Neural progenitor cell (in vitro differentiated cells): Measurements from ENCODE around the gene MPPED1. TPM values are rescaled to one million over a fixed set of nuclear protein-coding genes. Genes with fewer than 3 reads are reported as not detected.
A peak's percentile ranks its signal among the peaks of the same experiment; 100 is the strongest.

Experiments used
- DNase-seq: peaks from one replicate; pipeline ENCODE4 v3.0.0-alpha.2; 2016; ENCODE audit warnings: low spot score
- H2AFZ ChIP-seq: fragments of 200-600 bp; sonication (generic); replicated peaks from 2 replicates; pipeline ENCODE4 v1.6.1; 2016; ENCODE audit warnings: antibody characterized with exemption
- H3F3A ChIP-seq: fragments of 200-600 bp; sonication (generic); 2 replicates; pipeline ENCODE4 v1.6.1; 2016; ENCODE audit warnings: antibody characterized with exemption, low read depth
- H3K27ac ChIP-seq: fragments of 200-600 bp; sonication (generic); 2 replicates; pipeline ENCODE4 v1.5.1; 2016; ENCODE audit warnings: mild to moderate bottlenecking
- H3K27me3 ChIP-seq: fragments of 200-600 bp; sonication (generic); 2 replicates; pipeline ENCODE4 v1.6.1; 2016; ENCODE audit warnings: mild to moderate bottlenecking, moderate library complexity
- H3K36me3 ChIP-seq: fragments of 200-600 bp; sonication (generic); 2 replicates; pipeline ENCODE4 v1.5.1; 2016
- H3K4me1 ChIP-seq: fragments of 200-600 bp; sonication (generic); 2 replicates; pipeline ENCODE4 v1.6.1; 2016; ENCODE audit warnings: mixed run types
- H3K4me2 ChIP-seq: fragments of 200-600 bp; sonication (generic); 2 replicates; pipeline ENCODE4 v1.6.1; 2016
- H3K4me3 ChIP-seq: fragments of 200-600 bp; sonication (generic); 2 replicates; pipeline ENCODE4 v1.5.1; 2016
- H3K79me2 ChIP-seq: fragments of 200-600 bp; sonication (generic); 2 replicates; pipeline ENCODE4 v1.6.1; 2016; ENCODE audit warnings: low read depth
- H3K9ac ChIP-seq: fragments of 200-600 bp; sonication (generic); 2 replicates; pipeline ENCODE4 v1.6.1; 2016
- H3K9me3 ChIP-seq: fragments of 200-600 bp; sonication (generic); 2 replicates; pipeline ENCODE4 v1.5.1; 2016; ENCODE audit warnings: low read depth
- H4K20me1 ChIP-seq: fragments of 200-600 bp; sonication (generic); 2 replicates; pipeline ENCODE4 v1.6.1; 2016; ENCODE audit warnings: low read depth
- H3K27ac Mint-ChIP-seq: 3 replicates; pipeline ENCODE4 v1.8.0; 2021; ENCODE audit warnings: mixed read lengths
- H3K27me3 Mint-ChIP-seq: 2 replicates; pipeline ENCODE4 v1.8.0; 2022; ENCODE audit warnings: low read depth, mild to moderate bottlenecking, inconsistent platforms, moderate library complexity, mixed read lengths; ENCODE audit not compliant: insufficient read depth
- H3K36me3 Mint-ChIP-seq: 3 replicates; pipeline ENCODE4 v1.8.0; 2021; ENCODE audit warnings: mixed read lengths
- H3K4me1 Mint-ChIP-seq: 3 replicates; pipeline ENCODE4 v1.8.0; 2021; ENCODE audit warnings: mixed read lengths
- H3K4me3 Mint-ChIP-seq: 3 replicates; pipeline ENCODE4 v1.8.0; 2021; ENCODE audit warnings: mild to moderate bottlenecking, moderate library complexity, mixed read lengths
- H3K9me3 Mint-ChIP-seq: 3 replicates; pipeline ENCODE4 v1.8.0; 2020; ENCODE audit warnings: mixed read lengths
- CTCF ChIP-seq: fragments of 200-600 bp; sonication (generic); IDR thresholded peaks from 2 replicates; pipeline ENCODE4 v1.5.1; 2017; ENCODE audit warnings: antibody characterized with exemption, mild to moderate bottlenecking
- EZH2 ChIP-seq: fragments of 200-600 bp; sonication (generic); IDR thresholded peaks from 2 replicates; pipeline ENCODE4 v1.6.1; 2017; ENCODE audit warnings: antibody characterized with exemption, mild to moderate bottlenecking, moderate library complexity
- EZH2phosphoT487 ChIP-seq: fragments of 200-600 bp; sonication (generic); IDR thresholded peaks from 2 replicates; pipeline ENCODE4 v1.6.1; 2017; ENCODE audit warnings: antibody characterized with exemption
- total RNA-seq: library from RNA; depleted of rRNA; stranded (reverse); fragments of >200 nt; gene quantifications from 2 replicates; pipeline ENCODE4 v1.2.3, GENCODE V29; 2015; ENCODE audit warnings: low replicate concordance

MPPED1 gene
- total RNA-seq, 1 donor from 2014 or later, result 2.0 TPM

GRCh38 chr22:43395086-43395695 is 16.6 kb upstream of the MPPED1 start:
- Mint-ChIP-seq H3K27ac (peak overlapping the region; percentile 29), H3K4me3 (no peak overlapping the region), H3K36me3 (no peaks in the 10 kb centered on the region), H3K4me1 (peaks cover 7% of the 10 kb centered on the region), H3K9me3 (no peaks in the 10 kb centered on the region), H3K27me3 (peaks cover 15% of the 10 kb centered on the region)
- Histone ChIP-seq H4K20me1 (no peaks in the 10 kb centered on the region), H3K9ac (no peak overlapping the region), H3K27ac (no peak overlapping the region), H3K27me3 (no peaks in the 10 kb centered on the region), H2AFZ (no peak overlapping the region), H3F3A (no peaks in the 10 kb centered on the region), H3K4me3 (no peak overlapping the region), H3K9me3 (no peaks in the 10 kb centered on the region), H3K4me1 (peaks cover 12% of the 10 kb centered on the region), H3K79me2 (no peaks in the 10 kb centered on the region), H3K36me3 (no peaks in the 10 kb centered on the region), H3K4me2 (no peak overlapping the region)
- no peak for TF ChIP-seq EZH2phosphoT487
- TF ChIP-seq CTCF, result no peak
- TF ChIP-seq EZH2, result no peak
- no peak for DNase-seq

GRCh38 chr22:43396321-43396933 is 15.4 kb upstream of the MPPED1 start:
- Mint-ChIP-seq H3K9me3 (no peaks in the 10 kb centered on the region), H3K4me1 (peaks cover 7% of the 10 kb centered on the region), H3K36me3 (no peaks in the 10 kb centered on the region), H3K27me3 (peaks cover 20% of the 10 kb centered on the region), H3K27ac (no peak overlapping the region), H3K4me3 (no peak overlapping the region)
- Histone ChIP-seq H4K20me1 (no peaks in the 10 kb centered on the region), H3K4me3 (no peak overlapping the region), H3K9me3 (no peaks in the 10 kb centered on the region), H3K4me2 (no peak overlapping the region), H3K4me1 (peaks cover 12% of the 10 kb centered on the region), H3K27me3 (no peaks in the 10 kb centered on the region), H3K79me2 (no peaks in the 10 kb centered on the region), H3K9ac (no peak overlapping the region), H3F3A (no peaks in the 10 kb centered on the region), H2AFZ (no peak overlapping the region), H3K27ac (no peak overlapping the region), H3K36me3 (no peaks in the 10 kb centered on the region)
- no peak for TF ChIP-seq CTCF
- no peak for TF ChIP-seq EZH2phosphoT487
- no peak for TF ChIP-seq EZH2
- DNase-seq, result no peak

- Histone ChIP-seq H4K20me1 (no peaks in the 10 kb centered on the region), H3K79me2 (no peaks in the 10 kb centered on the region), H3K27me3 (no peaks in the 10 kb centered on the region), H3K4me3 (no peak overlapping the region), H3K36me3 (no peaks in the 10 kb centered on the region), H3K9ac (no peak overlapping the region), H3K9me3 (no peaks in the 10 kb centered on the region), H3K4me1 (peaks cover 12% of the 10 kb centered on the region), H2AFZ (no peak overlapping the region), H3K4me2 (no peak overlapping the region), H3F3A (no peaks in the 10 kb centered on the region), H3K27ac (no peak overlapping the region)
- peak overlapping the region; percentile 62 for H3K4me3 Mint-ChIP-seq
- TF ChIP-seq CTCF (no peak), EZH2phosphoT487 (no peak), EZH2 (no peak)
- peaks cover 7% of the 10 kb centered on the region for H3K4me1 Mint-ChIP-seq
- H3K27me3 Mint-ChIP-seq, result peaks cover 20% of the 10 kb centered on the region
- H3K36me3 Mint-ChIP-seq, result no peaks in the 10 kb centered on the region
- peaks cover under 1% of the 10 kb centered on the region for H3K9me3 Mint-ChIP-seq
- DNase-seq, result no peak
- peak overlapping the region; percentile 83 for H3K27ac Mint-ChIP-seq
Measured at GRCh38 chr22:43396934-43397457, 14.8 kb upstream of the MPPED1 start.
